WTC11 (cell line): ENCODE measurements around the gene ITFG1. TPM values are rescaled to one million over a fixed set of nuclear protein-coding genes. Genes with fewer than 3 reads are reported as not detected.

Experiments used
- ATAC-seq: fragments of 200-7000 bp; cut with Tn5 transposase; 2 replicates; pipeline ENCODE4 v1.10.0; 2021; ENCODE audit warnings: mild to moderate bottlenecking, moderate library complexity
- CTCF ChIA-PET: fragments of 300-600 bp; sonication (Branson Sonifier 250); formaldehyde crosslinking; loops from one replicate; lab custom pipeline; 2021; ENCODE audit warnings: antibody characterized with exemption; lab: Charles Lee
- POLR2A ChIA-PET: fragments of 350-600 bp; sonication (Branson Sonifier 250); formaldehyde crosslinking; loops from one replicate; lab custom pipeline; 2021; ENCODE audit warnings: antibody characterized with exemption; lab: Charles Lee
- DNase-seq: peaks from one replicate; pipeline ENCODE4 v3.0.0; 2021; ENCODE audit warnings: low spot score
- H3K27ac Mint-ChIP-seq: 2 replicates; pipeline ENCODE4 v1.8.0; 2021; ENCODE audit warnings: mixed read lengths
- H3K27me3 Mint-ChIP-seq: 2 replicates; pipeline ENCODE4 v1.8.0; 2021; ENCODE audit warnings: low read depth, mild to moderate bottlenecking, moderate library complexity, mixed read lengths
- H3K36me3 Mint-ChIP-seq: 2 replicates; pipeline ENCODE4 v1.8.0; 2021; ENCODE audit warnings: mixed read lengths
- H3K4me1 Mint-ChIP-seq: 2 replicates; pipeline ENCODE4 v1.8.0; 2022; ENCODE audit warnings: mixed read lengths
- H3K4me3 Mint-ChIP-seq: 2 replicates; pipeline ENCODE4 v1.8.0; 2021; ENCODE audit warnings: mild to moderate bottlenecking, moderate library complexity, mixed read lengths
- H3K9me3 Mint-ChIP-seq: 2 replicates; pipeline ENCODE4 v1.8.0; 2021; ENCODE audit warnings: mixed read lengths
- AR ChIP-seq: fragments of 250-450 bp; sonication (Bioruptor Pico); IDR thresholded peaks from 2 replicates; pipeline ENCODE4 v1.9.0; 2021; ENCODE audit warnings: mild to moderate bottlenecking
- FOXK1 ChIP-seq: sonication (generic); formaldehyde crosslinking; IDR thresholded peaks from 2 replicates; pipeline ENCODE4 v1.8.0; 2022; ENCODE audit warnings: mild to moderate bottlenecking, moderate library complexity, missing genetic modification reagents
- FOXP1 ChIP-seq: sonication (generic); formaldehyde crosslinking; IDR thresholded peaks from 2 replicates; pipeline ENCODE4 v1.8.0; 2022; ENCODE audit warnings: missing genetic modification reagents, mild to moderate bottlenecking, moderate library complexity, borderline replicate concordance
- FOXP4 ChIP-seq: sonication (generic); formaldehyde crosslinking; IDR thresholded peaks from 2 replicates; pipeline ENCODE4 v1.8.0; 2022; ENCODE audit warnings: mild to moderate bottlenecking, missing genetic modification reagents
- HMGA2 ChIP-seq: fragments of 250-450 bp; sonication (Bioruptor Pico); IDR thresholded peaks from 2 replicates; pipeline ENCODE4 v1.4.0; 2021; ENCODE audit warnings: mild to moderate bottlenecking, moderate library complexity
- KAT7 ChIP-seq: sonication (generic); formaldehyde crosslinking; IDR thresholded peaks from 2 replicates; pipeline ENCODE4 v1.8.1; 2023; ENCODE audit warnings: missing genetic modification reagents, mild to moderate bottlenecking, borderline replicate concordance
- MAX ChIP-seq: sonication (generic); formaldehyde crosslinking; IDR thresholded peaks from 2 replicates; pipeline ENCODE4 v1.8.0; 2022; ENCODE audit warnings: mild to moderate bottlenecking, missing genetic modification reagents
- PRDM15 ChIP-seq: sonication (generic); formaldehyde crosslinking; IDR thresholded peaks from 2 replicates; pipeline ENCODE4 v1.8.0; 2022; ENCODE audit warnings: missing genetic modification reagents
- SMAD4 ChIP-seq: sonication (generic); formaldehyde crosslinking; IDR thresholded peaks from 2 replicates; pipeline ENCODE4 v1.8.0; 2022; ENCODE audit warnings: mild to moderate bottlenecking, missing genetic modification reagents
- SP1 ChIP-seq: sonication (generic); formaldehyde crosslinking; conservative IDR thresholded peaks from 2 replicates; pipeline ENCODE4 v1.8.1; 2022; ENCODE audit warnings: missing genetic modification reagents
- ZNF219 ChIP-seq: sonication (generic); formaldehyde crosslinking; IDR thresholded peaks from 2 replicates; pipeline ENCODE4 v1.8.0; 2023; ENCODE audit warnings: missing genetic modification reagents, mild to moderate bottlenecking, borderline replicate concordance
- ZNF396 ChIP-seq: fragments of 250-450 bp; sonication (Bioruptor Pico); IDR thresholded peaks from 2 replicates; pipeline ENCODE4 v1.8.0; 2021; ENCODE audit warnings: mild to moderate bottlenecking, moderate library complexity, borderline replicate concordance
- ZNF423 ChIP-seq: fragments of 250-450 bp; sonication (Bioruptor Pico); IDR thresholded peaks from 2 replicates; pipeline ENCODE4 v2.1.2; 2022; ENCODE audit warnings: mild to moderate bottlenecking, moderate library complexity
- ZNF512 ChIP-seq: sonication (generic); formaldehyde crosslinking; IDR thresholded peaks from 2 replicates; pipeline ENCODE4 v1.8.1; 2022; ENCODE audit warnings: missing genetic modification reagents, borderline replicate concordance
- total RNA-seq: library from RNA; stranded (reverse); gene quantifications from 3 replicates; pipeline ENCODE4 v1.2.3, GENCODE V29; 2021
- TF ChIP-seq, protein P1 (sequence below): sonication (generic); formaldehyde crosslinking; IDR thresholded peaks from 2 replicates; pipeline ENCODE4 v1.8.1; 2023; ENCODE audit warnings: mild to moderate bottlenecking, moderate library complexity, missing genetic modification reagents
- TF ChIP-seq, protein P2 (sequence below): sonication (generic); formaldehyde crosslinking; IDR thresholded peaks from 2 replicates; pipeline ENCODE4 v1.8.1; 2022; ENCODE audit warnings: low read depth, mild to moderate bottlenecking, moderate library complexity, missing genetic modification reagents, borderline replicate concordance

Gene ITFG1
- total RNA-seq, 1 experiment from 2014 or later = 21.1 TPM

- TF ChIP-seq AR (CRISPR knock-in tag) (no peak), ZNF423 (CRISPR knock-in tag) (no peak), SMAD4 (CRISPR knock-in tag) (no peak), ZNF396 (CRISPR knock-in tag) (no peak)
- TF ChIP-seq, protein P1, sequence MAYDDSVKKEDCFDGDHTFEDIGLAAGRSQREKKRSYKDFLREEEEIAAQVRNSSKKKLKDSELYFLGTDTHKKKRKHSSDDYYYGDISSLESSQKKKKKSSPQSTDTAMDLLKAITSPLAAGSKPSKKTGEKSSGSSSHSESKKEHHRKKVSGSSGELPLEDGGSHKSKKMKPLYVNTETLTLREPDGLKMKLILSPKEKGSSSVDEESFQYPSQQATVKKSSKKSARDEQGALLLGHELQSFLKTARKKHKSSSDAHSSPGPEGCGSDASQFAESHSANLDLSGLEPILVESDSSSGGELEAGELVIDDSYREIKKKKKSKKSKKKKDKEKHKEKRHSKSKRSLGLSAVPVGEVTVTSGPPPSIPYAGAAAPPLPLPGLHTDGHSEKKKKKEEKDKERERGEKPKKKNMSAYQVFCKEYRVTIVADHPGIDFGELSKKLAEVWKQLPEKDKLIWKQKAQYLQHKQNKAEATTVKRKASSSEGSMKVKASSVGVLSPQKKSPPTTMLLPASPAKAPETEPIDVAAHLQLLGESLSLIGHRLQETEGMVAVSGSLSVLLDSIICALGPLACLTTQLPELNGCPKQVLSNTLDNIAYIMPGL (CRISPR knock-in tag) = 0 out of 2 replicates have a peak, but pooled peaks have one; percentile 7
- TF ChIP-seq, all 79 proteins: peak for 3
Measured at GRCh38 chr16:47144559-47144877, 316.3 kb downstream of the ITFG1 start (continued).

GRCh38 chr16:47143677-47144558, 316.9 kb downstream of the ITFG1 start, which contains the start of gene NETO2:
TSS of gene NETO2 (minus strand) at chr16:47143945. CDS start at chr16:47143612, 333 bp downstream.
- Mint-ChIP-seq H3K27ac (no peak within 1 kb of the TSS), H3K9me3 (no peaks in the 10 kb centered on the region), H3K27me3 (peaks cover 35% of the 10 kb centered on the region), H3K36me3 (no peaks in the 10 kb centered on the region), H3K4me1 (peaks cover 26% of the 10 kb centered on the region), H3K4me3 (peak within 1 kb of the TSS; percentile 75)
- POLR2A ChIA-PET = interaction anchor here (0.9 to 1.2 kb wide), 3 partner anchors 10 to 179 kb away, joined by 3 to 5 read pairs (median 3); partner anchors contain the start of gene DNAJA2
- CTCF ChIA-PET = interaction anchor here (0.5 to 3.9 kb wide), 39 partner anchors 11 to 1021 kb away, joined by 3 to 31 read pairs (median 4); partner anchors contain the start of genes ITFG1 and PHKB
- ATAC-seq (peak; percentile 59), DNase-seq (peak; percentile 72)
- TF ChIP-seq SP1 (CRISPR knock-in tag) (peak; percentile 19), HMGA2 (no peak), PRDM15 (CRISPR knock-in tag) (no peak), FOXP1 (CRISPR knock-in tag) (0 out of 2 replicates have a peak, but pooled peaks have one; percentile 15), KAT7 (CRISPR knock-in tag) (no peak; the same call in none of the 2 replicates), MAX (CRISPR knock-in tag) (peak; percentile 58), FOXK1 (0 out of 2 replicates have a peak, but pooled peaks have one; percentile 28), FOXP4 (CRISPR knock-in tag) (no peak), ZNF512 (CRISPR knock-in tag) (no peak), ZNF219 (peak; percentile 0; the same call in 1 of the 2 replicates)
- TF ChIP-seq, protein P2, sequence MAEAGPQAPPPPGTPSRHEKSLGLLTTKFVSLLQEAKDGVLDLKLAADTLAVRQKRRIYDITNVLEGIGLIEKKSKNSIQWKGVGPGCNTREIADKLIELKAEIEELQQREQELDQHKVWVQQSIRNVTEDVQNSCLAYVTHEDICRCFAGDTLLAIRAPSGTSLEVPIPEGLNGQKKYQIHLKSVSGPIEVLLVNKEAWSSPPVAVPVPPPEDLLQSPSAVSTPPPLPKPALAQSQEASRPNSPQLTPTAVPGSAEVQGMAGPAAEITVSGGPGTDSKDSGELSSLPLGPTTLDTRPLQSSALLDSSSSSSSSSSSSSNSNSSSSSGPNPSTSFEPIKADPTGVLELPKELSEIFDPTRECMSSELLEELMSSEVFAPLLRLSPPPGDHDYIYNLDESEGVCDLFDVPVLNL (CRISPR knock-in tag) = peak; percentile 23; the same call in 1 of the 2 replicates
- TF ChIP-seq, protein P1 (CRISPR knock-in tag) = 0 out of 2 replicates have a peak, but pooled peaks have one; percentile 48
